Astrocyte of the spinal cord (primary cell): ENCODE data around the gene MXRA7.

ENCODE experiments used
- DNase-seq: peaks from one replicate; pipeline ENCODE4 v3.0.0; 2011; ENCODE audit warnings: low read depth, low spot score
- H3K4me3 ChIP-seq: 2 replicates; pipeline ENCODE4 v1.5.1; 2011; ENCODE audit warnings: low read depth, mild to moderate bottlenecking, low read length, moderate library complexity
- CTCF ChIP-seq: IDR thresholded peaks from 2 replicates; pipeline ENCODE4 v1.5.1; 2012; ENCODE audit warnings: low read depth, mild to moderate bottlenecking, low read length, inconsistent platforms
- in situ Hi-C: cut with HindIII; loops from 2 replicates; pipeline ENCODE4 v1.10.0; 2017; ENCODE audit warnings: low sequenced_read_pairs

Gene MXRA7

GRCh38 chr17:76689859-76690258, 20.9 kb downstream of the MXRA7 start:
- DNase-seq = no peak
- H3K4me3 ChIP-seq = no peak overlapping the region
- in situ Hi-C loops = no loop called here
- TF ChIP-seq CTCF = no peak

GRCh38 chr17:76688165-76688622, 22.6 kb downstream of the MXRA7 start:
- H3K4me3 ChIP-seq = no peak overlapping the region
- in situ Hi-C loops = no loop called here
- no peak for DNase-seq
- no peak for TF ChIP-seq CTCF

GRCh38 chr17:76687298-76688164, 23.2 kb downstream of the MXRA7 start:
- in situ Hi-C loops = no loop called here
- DNase-seq = no peak
- no peak for TF ChIP-seq CTCF

GRCh38 chr17:76686538-76687297, 24.0 kb downstream of the MXRA7 start:
- no peak for DNase-seq
- TF ChIP-seq CTCF = no peak
- no peak overlapping the region for H3K4me3 ChIP-seq
- in situ Hi-C loops = no loop called here

More at GRCh38 chr17:76687298-76688164, 23.2 kb downstream of the MXRA7 start:
- no peak overlapping the region for H3K4me3 ChIP-seq

- in situ Hi-C loops = no loop called here
- TF ChIP-seq CTCF = no peak
- no peak overlapping the region for H3K4me3 ChIP-seq
- no peak for DNase-seq
Measured at GRCh38 chr17:76685846-76686245, 24.9 kb downstream of the MXRA7 start.

GRCh38 chr17:76685366-76685765, 25.4 kb downstream of the MXRA7 start:
- no peak overlapping the region for H3K4me3 ChIP-seq
- no peak for DNase-seq
- TF ChIP-seq CTCF = no peak
- in situ Hi-C loops = no loop called here
